Sigmoid colon (tissue), 3 donors: ENCODE measurements around the gene FBXL7.

Experiments used
- CTCF ChIP-seq, 4 experiments: fragments of 450-650 bp in 3 of 4; fragments of 200-600 bp in 1 of 4; IDR thresholded peaks; one replicate each; pipeline ENCODE4 v1.5.1; 2016 to 2019; ENCODE audit warnings: antibody characterized with exemption in 4 of 4, mild to moderate bottlenecking in 3 of 4, moderate library complexity in 2 of 4
- POLR2A ChIP-seq, 2 donors: fragments of 450-650 bp; IDR thresholded peaks; one replicate each; pipeline ENCODE4 v1.6.1; 2016; ENCODE audit warnings: antibody characterized with exemption in 2 of 2, mild to moderate bottlenecking in 2 of 2, moderate library complexity in 2 of 2

GRCh38 chr5:15757619-15758018 is 257.6 kb downstream of the FBXL7 start:
- TF ChIP-seq CTCF (IDR thresholded peaks at IDR 0.05) (no peak), POLR2A (IDR thresholded peaks at IDR 0.05) (no peak)
